Activated T-cell treated with anti-CD3 and anti-CD28 coated beads for 24 hours (primary cell): ENCODE results near the gene EPHA2.
A peak's percentile ranks its signal among the peaks of the same experiment; 100 is the strongest.

Experiments
- DNase-seq: peaks from one replicate; pipeline ENCODE4 v3.0.0-alpha.2; 2020; ENCODE audit warnings: low read depth

EPHA2 gene

GRCh38 chr1:16092097-16092922 is 63.6 kb downstream of the EPHA2 start:
- DNase-seq: no peak

- no peak for DNase-seq
Measured at GRCh38 chr1:16091296-16091695, 64.6 kb downstream of the EPHA2 start.

- DNase-seq: no peak
Measured at GRCh38 chr1:16090076-16090826, 65.6 kb downstream of the EPHA2 start.

GRCh38 chr1:16088996-16089395 is 66.9 kb downstream of the EPHA2 start:
- DNase-seq: no peak

- no peak for DNase-seq
Measured at GRCh38 chr1:16088351-16088911, 67.4 kb downstream of the EPHA2 start.

GRCh38 chr1:16087733-16088132 is 68.1 kb downstream of the EPHA2 start:
- DNase-seq: no peak

GRCh38 chr1:16085522-16085921 is 70.3 kb downstream of the EPHA2 start:
- no peak for DNase-seq

GRCh38 chr1:16083486-16083885 is 72.4 kb downstream of the EPHA2 start:
- DNase-seq: no peak

- peak; percentile 44 for DNase-seq
Measured at GRCh38 chr1:16082283-16083038, 73.4 kb downstream of the EPHA2 start.

- no peak for DNase-seq
Measured at GRCh38 chr1:16081636-16082035, 74.2 kb downstream of the EPHA2 start.

- DNase-seq: no peak
Measured at GRCh38 chr1:16080422-16081150, 75.3 kb downstream of the EPHA2 start.

GRCh38 chr1:16078925-16079656 is 76.8 kb downstream of the EPHA2 start:
- DNase-seq: peak; percentile 67

GRCh38 chr1:16077406-16078245 is 78.2 kb downstream of the EPHA2 start:
- DNase-seq: no peak

GRCh38 chr1:16076865-16077238 is 79.0 kb downstream of the EPHA2 start:
- no peak for DNase-seq

- DNase-seq: no peak
Measured at GRCh38 chr1:16076031-16076864, 79.6 kb downstream of the EPHA2 start.

- DNase-seq: no peak
Measured at GRCh38 chr1:16075337-16076030, 80.4 kb downstream of the EPHA2 start.
